ENCODE results near the gene S100B.

DNA sequence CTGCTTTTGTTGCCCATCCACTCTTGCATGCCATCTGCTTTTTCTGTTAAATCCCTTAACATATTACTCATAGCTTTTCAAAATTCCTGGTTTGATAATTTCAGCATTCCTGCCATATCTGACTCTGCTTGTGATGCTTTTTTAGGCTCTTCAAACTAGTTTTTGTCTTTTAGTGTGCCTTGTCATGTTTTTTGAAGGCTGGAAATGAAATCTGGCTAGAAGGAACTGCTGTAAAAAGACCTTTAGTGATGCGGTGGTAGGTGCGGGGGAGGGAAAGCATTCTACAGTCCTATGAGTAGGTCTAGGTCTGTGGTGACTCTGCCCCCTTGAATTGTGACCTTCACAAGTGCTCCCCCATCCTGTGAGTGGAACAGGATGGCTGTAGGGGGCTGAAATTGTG lies 15.0 kb upstream of the S100B start:
- TF ChIP-seq, protein P1, sequence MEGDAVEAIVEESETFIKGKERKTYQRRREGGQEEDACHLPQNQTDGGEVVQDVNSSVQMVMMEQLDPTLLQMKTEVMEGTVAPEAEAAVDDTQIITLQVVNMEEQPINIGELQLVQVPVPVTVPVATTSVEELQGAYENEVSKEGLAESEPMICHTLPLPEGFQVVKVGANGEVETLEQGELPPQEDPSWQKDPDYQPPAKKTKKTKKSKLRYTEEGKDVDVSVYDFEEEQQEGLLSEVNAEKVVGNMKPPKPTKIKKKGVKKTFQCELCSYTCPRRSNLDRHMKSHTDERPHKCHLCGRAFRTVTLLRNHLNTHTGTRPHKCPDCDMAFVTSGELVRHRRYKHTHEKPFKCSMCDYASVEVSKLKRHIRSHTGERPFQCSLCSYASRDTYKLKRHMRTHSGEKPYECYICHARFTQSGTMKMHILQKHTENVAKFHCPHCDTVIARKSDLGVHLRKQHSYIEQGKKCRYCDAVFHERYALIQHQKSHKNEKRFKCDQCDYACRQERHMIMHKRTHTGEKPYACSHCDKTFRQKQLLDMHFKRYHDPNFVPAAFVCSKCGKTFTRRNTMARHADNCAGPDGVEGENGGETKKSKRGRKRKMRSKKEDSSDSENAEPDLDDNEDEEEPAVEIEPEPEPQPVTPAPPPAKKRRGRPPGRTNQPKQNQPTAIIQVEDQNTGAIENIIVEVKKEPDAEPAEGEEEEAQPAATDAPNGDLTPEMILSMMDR (IDR thresholded peaks at IDR 0.05; ENCODE audit: extremely low read depth in 1 of 2, insufficient read depth in 1 of 2, low read depth in 1 of 2, low read length in 2 of 2) = no peak
- TF ChIP-seq POLR2A (IDR thresholded peaks at IDR 0.05; ENCODE audit: low read depth, low read length) = no peak
- no peak for TF ChIP-seq POLR2AphosphoS5 (IDR thresholded peaks at IDR 0.05; ENCODE audit: insufficient read depth, low read depth, low read length)
- TF ChIP-seq EZH2 (IDR thresholded peaks at IDR 0.05; ENCODE audit: borderline replicate concordance, low read depth, low read length, severe bottlenecking) = no peak
- TF ChIP-seq, protein P2, sequence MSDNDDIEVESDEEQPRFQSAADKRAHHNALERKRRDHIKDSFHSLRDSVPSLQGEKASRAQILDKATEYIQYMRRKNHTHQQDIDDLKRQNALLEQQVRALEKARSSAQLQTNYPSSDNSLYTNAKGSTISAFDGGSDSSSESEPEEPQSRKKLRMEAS (IDR thresholded peaks at IDR 0.05; ENCODE audit: insufficient read depth, insufficient read length) = no peak
- TF ChIP-seq GATA2 (IDR thresholded peaks at IDR 0.05; ENCODE audit: insufficient read depth, insufficient read length, low read depth, low read length) = no peak
- no peak for TF ChIP-seq FOS (IDR thresholded peaks at IDR 0.05; ENCODE audit: borderline replicate concordance, insufficient read depth, low read length)
- no peak for TF ChIP-seq MYC (IDR thresholded peaks at IDR 0.05; ENCODE audit: low read depth, low read length)

Data from endothelial cell of umbilical vein (primary cell).